Activated effector memory CD4-positive, alpha-beta T cell treated with Interleukin-2 at 50 U/mL for 16 hours (primary cell): ENCODE data around the gene PCBP3.
"Not testable (repeated sequence)": the region's sequence is repeated elsewhere in the genome, so short reads cannot be mapped to it uniquely, and the experiment has no call there.

Source experiments
- DNase-seq: peaks from one replicate; pipeline ENCODE4 v3.0.0-alpha.2; 2020

PCBP3 gene

DNA sequence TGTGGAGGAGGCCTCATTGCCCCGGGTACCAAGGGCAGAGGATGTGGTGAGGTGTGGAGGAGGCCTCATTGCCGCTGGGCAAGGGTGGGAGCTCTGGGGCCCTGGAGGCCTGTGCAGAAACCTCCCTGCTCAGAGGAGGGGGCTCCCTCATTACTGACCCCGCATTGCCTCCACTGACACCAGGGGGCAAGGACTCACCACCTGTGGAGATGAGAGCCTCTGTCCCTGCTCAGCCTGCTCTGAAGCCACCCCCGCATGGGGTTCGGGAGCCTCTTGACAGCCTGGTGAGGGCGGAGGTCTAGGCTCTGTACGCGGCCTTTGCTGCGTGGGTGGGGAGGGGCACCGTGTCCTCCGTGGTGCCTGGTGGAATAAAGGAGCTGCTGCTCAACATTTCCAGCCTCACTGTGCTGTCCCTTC is 243.1 kb downstream of the PCBP3 start:
- no peak for DNase-seq

DNA sequence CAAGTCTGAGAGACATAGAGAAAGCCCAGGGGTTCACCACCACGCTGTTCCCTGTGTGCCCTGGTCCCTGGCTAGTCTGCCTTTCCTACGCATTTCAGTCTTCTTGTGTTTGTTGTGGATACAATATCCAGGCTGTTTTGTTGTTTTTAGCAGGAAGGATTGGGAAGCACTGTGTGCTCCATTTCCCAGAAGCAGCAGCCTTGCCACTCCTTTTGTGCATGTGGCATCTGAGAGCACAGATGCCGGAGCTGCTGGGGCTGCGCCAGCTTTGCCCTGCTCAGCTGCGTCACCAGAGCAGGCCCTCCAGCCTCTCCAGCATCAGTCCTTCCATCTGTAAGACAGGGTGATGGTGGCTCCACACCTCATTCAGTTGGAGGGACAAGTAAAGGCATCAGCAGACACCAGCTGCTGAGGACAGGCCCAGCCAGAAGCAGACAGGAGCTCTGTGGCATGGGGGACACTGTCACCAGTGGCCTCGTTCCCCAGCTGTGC is 243.6 kb downstream of the PCBP3 start:
- DNase-seq, result no peak

DNA sequence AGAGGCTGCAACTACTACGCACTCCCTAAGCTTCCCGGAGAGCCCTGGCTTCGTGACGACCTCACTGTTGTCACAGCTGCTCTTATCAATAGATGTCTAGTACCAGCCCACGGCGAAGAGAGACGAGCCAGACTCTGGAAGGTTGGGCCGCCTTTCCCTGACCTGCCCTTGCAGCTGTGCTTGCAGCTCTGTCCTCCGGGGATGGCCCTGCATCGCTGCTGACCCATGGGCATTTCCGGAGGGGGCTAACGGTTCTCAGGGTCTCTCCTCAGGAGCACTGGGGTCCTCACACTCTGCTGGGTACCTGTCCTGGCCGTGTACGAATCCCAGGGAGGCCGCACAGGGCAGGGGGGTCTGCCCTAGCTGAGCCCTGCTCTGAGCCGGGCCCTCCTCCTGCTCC is 244.3 kb downstream of the PCBP3 start:
- DNase-seq, result no peak

DNA sequence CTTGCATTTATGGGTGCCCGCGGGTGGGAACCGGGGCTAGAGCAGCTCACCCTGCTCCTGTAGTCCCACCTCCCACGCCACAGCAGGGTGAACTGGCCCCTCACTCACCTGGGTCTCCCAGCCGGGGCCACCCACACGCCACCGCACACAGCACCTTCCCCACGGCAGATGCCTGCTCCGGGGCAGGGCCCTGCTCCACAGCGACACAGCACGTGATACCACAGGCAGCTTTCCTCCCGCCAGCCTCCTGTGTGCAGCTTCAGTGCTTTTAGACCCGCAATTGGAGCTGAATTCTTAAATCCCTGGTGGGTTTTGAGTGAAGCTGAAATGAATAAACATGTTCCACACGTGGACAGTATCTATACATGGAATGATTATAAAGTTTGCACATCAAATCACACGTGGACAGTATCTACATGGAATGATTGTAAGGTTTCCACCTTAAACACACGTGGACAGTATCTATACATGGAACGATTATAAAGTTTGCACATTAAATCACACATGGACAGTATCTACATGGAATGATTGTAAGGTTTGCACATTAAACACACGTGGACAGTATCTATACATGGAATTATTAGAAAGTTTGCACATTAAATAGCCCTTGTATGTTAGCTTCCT is 245.0 kb downstream of the PCBP3 start:
- no peak for DNase-seq

DNA sequence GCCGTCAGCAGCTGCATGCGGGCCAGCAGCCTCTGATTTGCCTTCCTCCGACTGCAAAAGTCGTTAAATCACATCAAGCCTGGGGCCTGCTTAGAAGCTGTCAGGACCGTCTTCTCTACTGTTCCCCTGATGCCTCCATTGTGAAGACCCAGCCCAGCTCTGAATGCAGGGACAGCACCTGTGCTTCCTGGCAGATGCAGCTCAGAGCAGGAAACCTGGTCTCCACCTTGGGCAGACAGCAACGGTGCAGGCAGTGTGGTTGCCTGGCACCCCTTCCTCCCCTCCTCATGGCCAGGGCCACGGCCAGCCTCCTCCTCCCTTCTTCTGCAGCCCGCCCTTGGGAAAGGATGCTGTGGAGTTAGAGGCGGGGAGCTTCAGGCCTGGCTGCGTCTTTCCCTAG is 245.7 kb downstream of the PCBP3 start:
- no peak for DNase-seq

DNA sequence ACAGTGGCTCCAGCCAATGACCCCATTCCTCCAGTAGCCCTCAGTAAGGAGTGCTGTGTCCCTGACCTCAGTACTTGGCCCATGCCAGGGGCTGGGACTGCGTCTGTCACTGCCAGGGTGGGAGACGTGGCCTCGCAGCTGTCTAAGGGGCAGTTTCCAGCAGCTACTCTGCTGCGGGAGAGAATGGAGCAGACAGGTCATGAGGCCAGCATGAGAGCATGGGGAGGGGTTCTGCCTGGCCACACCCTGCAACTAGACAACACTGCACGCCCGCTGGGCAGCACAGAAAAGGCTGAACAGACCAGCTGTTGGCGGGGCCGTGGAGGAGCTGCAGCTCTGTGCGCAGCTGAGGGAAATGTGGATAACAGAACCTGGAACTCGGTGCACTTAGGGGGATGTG is 246.4 kb downstream of the PCBP3 start:
- no peak for DNase-seq

DNA sequence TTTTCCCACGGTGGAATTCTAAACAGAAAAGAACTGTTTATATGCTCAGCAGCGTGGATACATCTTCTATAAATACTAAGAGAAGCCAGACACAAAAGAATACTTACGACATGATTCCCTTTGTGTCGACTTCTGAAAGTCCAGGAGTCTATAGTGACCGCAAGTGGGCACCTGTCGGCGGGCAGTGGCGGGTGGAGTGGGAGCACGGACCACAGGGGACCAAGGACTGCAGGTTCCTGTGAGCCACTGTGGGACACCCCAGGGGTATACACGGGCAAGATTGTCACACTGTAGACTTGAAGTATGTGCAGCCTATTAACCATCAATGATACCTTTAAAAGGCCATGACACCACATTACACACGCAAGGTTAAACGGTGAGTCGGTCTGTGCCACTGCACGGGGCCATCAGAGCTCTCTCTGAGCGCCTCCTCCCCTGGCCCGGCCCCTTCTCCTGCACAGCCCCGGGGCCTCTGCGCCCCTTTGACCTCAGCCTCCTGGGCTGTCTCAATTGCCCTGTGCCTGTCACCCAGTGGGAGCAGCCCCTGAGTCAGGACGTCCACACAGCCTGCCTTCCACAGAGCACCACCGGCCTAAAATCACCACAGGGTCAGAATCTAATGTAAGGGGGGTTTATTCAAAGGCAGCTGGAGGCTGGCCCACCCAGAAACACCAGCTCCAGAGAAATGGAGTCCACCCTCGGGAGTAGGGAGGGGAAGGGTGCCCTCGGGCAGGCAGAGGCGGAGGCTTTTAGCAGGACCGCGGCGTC is 248.0 kb downstream of the PCBP3 start:
- no peak for DNase-seq

DNA sequence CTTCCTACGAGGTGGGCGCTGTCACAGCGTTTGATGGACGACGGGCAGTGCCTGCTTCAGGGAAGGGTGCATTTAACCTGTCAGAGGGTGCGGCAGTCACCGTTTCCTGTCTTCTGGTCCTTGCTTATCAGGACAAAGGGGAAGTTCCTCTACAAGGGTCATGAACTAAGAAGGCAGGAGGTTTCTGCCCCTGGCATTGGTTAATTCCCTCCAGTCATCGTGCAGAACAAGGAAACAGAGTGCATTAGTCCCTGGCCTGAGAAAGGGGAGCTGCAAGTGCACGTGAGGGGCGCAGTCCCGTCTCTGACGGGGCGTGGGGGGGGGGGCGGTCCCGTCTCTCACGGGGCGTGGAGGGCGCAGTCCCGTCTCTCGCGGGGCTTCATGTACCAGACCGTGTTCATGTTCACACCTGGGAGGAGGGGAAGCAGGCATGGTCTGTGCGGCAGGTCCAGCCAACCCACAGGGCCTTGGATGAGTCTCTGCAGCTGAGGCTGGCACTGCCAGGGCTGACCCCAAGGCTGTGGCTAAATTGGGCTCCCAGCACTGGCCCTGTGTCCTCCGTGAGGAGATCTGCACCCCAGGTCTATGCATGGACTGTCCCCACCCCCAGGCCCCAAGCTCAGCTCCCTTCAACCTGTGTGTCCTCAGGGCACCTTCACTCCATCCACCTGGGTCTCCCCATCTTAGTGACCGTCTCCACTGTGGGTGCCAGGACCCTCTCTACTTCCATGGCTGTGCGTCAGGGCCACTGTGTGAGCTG is 248.8 kb downstream of the PCBP3 start:
- no peak for DNase-seq

DNA sequence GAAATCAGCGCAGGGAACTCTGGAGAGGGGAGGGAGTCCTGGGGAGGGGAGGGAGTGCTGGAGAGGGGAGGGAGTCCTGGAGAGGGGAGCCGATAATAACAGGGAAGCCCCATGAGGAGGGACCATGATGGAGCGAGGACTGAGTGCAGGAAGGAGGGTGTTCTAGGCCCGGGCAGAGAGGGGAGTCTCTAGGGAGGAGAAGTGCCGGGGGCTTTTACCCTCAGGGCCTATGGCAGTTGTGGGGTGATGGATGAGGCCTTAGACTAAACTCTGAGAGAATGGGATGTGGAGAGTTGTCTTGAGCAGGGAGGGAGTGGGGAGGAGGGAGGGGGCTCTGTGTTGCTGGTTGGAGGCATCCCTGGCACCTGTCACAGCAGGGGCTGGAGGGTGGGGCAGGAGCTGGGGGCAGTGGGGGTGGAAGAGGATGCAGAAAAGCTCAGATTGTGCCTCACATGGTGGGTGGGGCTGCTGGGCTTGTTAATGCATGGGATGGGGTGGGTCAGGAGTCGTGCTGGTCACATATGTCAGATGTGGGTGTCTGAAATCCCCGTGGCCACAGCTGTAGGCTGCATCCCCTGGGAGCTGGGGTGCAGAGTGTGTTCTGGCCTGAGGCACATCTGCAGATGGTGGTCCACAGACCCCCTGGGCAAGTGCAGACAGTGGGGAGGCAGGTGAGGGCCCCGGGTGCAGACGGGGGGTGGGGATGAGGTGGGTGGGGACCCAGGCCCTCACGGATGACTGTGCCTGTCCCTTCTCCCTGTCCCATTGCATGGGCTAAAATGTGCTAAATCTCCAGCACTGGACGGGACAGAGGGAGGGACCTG is 249.6 kb downstream of the PCBP3 start:
- no peak for DNase-seq

DNA sequence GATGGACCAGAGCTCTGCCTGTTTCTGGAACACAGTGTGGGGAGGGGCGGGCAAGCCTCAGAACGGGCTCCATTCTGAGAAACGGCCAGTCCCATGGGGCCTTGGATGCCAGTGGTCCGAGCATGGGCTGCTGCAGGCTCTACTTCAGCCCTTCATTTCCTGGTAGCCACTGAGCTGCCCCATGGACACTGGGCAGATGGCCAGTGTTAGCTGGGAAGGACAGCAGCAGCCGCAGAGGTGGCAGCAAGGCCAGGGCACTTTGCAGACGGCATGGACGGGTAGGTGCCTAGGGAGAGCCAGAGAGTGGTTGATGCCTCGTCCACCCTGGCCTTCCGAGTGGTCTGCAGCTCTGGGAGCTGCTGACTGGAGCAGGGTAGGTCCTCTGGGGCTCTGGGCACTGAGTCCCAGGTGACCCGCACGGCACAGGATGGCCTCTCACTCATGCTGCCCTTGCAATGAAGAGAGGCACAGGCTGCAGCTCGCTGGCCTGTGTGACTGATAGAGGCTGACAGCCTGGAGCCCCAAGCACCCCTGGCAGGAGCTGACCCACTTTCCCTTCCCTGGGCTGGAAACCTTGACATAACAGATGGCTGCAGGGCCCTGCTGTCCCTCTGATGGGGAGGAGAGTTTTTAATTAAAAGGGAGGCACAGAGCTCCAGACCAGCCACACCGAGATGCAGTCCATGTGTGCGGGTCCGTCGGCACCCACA is 250.4 kb downstream of the PCBP3 start:
- DNase-seq, result no peak

DNA sequence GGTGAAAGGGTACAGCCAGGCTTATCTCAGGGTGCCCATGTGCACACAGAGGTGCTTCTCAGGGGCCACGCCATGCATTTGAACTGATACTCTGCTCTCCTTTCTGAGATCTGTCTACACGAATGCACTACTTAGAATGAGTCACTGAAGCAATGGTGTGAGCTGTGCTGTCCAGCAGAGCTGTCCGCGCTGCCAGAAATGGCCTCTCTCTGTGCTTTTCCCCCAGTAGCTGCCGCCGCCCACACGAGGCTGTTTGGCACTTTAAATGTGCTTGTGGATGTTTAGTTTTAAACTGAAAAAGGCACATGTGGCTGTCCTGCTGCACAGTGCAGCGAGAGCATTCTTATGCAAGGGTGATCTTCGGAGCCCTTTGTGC is 250.9 kb downstream of the PCBP3 start:
- DNase-seq, result no peak

DNA sequence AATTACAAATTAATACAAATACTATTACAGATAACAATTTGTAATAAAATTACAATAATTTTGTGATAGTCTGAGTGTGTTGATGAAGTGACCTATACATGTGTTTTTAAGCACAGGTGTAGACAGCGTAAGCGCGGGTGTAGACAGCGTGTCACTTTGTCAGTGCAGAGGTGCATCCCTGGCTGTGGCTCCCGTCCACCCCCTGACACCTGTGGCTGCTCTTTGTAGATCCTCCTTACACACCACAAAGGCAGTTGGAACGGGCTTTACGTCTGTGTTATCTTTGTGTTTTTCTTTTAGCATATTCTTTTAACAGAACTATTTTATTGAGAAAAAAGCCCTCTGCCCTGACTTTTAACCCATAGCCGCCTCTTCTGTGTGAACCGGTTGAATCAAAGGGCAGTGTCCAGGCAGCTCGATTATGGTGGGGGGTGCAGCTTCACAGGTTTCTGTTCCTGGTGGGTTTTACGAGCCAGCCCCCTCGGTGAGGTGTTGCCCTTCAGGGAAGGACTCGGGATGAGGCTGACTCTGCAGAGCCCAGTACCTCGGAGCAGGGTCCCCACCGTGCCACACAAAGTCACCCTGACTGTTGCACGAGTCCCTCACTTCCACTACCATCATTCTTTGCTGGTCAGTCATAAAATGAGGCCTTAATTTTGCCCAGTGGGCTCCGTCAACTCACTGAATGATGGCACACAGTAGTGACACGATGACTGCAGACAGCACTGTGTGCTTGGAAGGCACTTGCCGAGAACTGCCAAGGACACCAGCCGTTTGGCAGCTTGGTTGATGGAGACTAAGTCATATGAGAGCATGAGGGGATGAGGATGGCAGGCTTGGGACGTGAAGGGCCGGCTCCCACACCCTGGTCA is 251.6 kb downstream of the PCBP3 start:
- no peak for DNase-seq

DNA sequence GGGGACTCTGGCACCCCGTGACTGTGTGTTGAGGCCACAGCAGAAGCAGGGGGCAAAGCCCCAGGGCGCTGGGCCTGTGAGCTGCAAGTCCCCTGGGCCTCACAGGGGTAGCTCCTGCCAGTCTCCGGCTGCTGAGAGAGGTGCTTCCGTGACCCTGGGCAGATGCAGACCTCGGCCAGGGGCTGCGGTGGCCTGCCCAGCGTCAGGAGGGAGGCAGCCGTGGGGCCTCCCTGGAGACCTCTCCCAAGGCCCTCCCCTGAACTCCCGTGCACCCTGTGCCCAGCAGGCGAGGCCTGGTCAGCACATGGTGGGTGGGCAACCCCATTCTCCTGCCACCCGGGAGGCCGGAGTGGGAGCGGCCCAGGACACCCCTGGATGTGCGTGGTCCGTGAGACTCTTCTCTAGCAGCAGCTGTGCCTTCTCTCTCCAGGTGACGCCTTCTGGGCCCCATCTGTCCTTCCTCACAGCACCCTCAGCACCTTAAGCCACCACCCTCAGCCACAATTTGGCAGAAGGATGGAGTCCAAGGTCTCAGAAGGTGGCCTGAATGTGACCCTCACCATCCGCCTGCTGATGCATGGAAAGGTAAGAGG is 252.3 kb downstream of the PCBP3 start:
- no peak for DNase-seq

DNA sequence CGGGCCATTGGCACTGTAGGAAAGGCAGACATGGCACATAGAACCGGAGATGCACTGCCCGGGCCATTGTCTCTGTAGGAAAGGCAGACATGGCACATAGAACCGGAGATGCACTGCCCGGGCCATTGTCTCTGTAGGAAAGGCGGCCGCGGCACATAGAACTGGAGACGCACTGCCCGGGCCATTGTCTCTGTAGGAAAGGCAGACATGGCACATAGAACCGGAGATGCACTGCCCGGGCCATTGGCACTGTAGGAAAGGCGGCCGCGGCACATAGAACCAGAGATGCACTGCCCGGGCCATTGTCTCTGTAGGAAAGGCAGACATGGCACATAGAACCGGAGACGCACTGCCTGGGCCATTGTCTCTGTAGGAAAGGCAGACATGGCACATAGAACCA is 252.9 kb downstream of the PCBP3 start:
- not testable (repeated sequence) for DNase-seq

DNA sequence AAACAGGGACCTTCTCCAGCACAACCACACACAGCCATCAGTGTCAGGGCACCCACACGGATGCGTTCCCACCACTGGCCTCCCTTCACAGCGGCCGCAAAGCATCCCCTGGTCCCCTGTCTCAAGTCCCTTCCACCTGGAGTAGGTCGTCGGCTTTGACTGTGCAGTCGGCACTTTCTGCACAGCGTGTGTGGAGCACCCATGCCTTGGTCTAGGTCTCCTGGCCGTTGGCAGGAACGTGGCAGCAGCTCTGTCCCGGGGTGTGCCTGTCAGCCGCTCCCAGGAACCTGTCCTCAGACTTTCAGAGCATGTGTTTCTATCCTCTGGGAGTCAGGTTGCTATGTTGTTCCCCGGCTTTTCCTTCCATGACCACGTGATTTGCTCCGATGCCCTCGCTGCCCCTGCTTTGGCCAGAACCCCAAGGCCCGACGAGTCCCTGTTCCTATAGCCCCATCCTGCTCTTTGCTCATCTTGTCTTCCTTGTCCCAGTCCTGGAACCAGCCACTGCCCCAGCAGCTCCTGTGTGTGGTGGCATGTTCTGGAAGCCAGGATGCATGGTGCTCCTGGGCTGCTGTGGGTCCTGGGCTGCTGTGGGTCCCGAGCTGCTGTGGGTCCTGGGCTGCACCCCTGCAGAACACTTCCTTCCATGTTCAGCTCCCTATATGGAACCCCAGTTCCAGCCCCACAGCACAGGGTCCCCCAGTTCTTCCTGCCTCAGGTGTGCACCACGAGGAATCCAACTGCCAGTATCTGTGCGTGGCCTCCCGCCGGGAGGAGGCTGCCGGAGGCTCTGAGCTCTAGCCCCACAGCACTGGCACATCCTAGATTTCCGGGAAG is 253.9 kb downstream of the PCBP3 start:
- no peak for DNase-seq

DNA sequence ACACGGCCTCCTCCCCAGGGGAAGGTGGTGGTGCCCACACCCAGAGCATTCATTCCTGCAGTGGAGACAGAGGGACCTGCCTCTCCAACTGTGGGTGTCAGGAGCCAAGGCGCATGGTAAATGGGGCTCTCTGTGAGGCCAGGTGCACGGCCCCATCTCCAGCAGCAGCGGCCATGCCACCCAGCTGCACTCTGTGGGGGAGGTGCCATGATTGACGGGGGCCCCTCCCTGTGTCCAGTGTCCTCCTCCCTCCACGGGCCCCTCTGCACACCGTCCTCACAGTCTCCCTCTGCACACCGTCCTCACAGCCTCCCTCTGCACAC is 254.5 kb downstream of the PCBP3 start:
- no peak for DNase-seq

DNA sequence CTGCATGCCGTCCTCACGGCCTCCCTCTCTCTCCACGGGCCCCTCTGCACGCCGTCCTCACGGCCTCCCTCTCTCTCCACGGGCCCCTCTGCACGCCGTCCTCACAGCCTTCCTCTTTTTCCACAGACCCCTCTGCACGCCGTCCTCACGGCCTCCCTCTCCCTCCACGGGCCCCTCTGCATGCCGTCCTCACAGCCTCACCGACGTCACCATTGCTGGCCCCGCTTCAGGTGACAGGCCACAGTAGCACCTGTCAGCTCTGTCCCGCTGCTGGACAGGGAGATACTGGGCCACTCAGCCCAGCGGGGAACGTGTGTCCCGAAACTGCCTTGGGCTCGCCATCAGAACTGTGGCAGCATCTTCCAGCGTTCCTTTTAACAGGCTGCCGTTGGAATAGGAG is 255.3 kb downstream of the PCBP3 start:
- DNase-seq, result no peak

DNA sequence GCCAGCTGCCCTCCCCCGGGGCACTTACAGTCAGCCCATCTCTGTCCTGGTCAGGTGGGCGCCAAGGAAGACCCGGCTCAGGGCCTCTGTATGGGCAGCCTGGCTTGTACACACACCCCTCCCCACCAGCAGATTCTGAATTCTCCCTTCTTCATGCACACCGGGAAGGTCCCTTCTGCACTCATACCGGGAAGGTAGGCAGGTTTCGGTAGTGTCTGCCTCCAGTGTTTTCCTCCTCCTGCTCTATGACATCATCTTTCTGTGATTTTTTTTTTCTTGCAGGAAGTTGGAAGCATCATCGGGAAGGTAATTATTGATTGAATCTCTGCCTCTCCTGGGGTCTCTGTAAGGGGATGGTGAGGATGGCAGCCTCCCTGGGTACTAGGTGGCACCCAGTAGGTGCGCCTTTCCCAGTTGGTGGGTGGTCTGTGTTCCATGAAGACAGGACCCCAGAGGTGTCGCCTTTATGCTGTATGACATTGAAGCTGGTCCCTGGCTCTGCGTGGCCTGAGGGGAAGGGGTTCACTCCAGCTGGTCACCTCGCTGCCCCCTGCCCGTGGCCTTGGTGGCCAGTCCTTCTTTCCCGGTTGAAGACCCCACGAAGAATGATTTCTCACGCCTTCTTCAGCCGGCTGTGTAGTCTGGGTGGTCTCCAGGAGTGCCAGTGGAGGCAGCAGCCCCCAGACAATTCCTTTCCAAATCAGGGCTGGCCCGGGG is 255.9 kb downstream of the PCBP3 start:
- no peak for DNase-seq
